Muscle of back (tissue), 11 donors: Measurements from ENCODE around the gene KIF5A. TPM values are rescaled to one million over a fixed set of nuclear protein-coding genes. Genes with fewer than 3 reads are reported as not detected.

ENCODE experiments used
- DNase-seq, 3 donors: peaks; one replicate each; pipeline versions ENCODE4 v3.0.0 to v3.0.0-alpha.2; 2013
- polyA plus RNA-seq, 10 donors: library from polyadenylated mRNA; unstranded; fragments of 120-200 nt; gene quantifications; one replicate each; pipeline ENCODE4 v1.2.1, GENCODE V29; 2013; ENCODE audit not compliant: insufficient read length in 10 of 10

The KIF5A gene
- polyA plus RNA-seq, 10 donors, result 0.08 to 0.46 (median 0.17) TPM; not detected in 1

GRCh38 chr12:57619434-57620244 is 69.8 kb downstream of the KIF5A start:
- DNase-seq, result peak in 1 of 3 donors; percentile 36

GRCh38 chr12:57620245-57620935 is 70.5 kb downstream of the KIF5A start:
- no peak for DNase-seq

- DNase-seq, result peak in 1 of 3 donors; percentile 64
These were observed 71.2 kb downstream of the KIF5A start for GRCh38 chr12:57620936-57621496.

- DNase-seq, result peak in 1 of 3 donors; percentile 85
These were observed 71.9 kb downstream of the KIF5A start for GRCh38 chr12:57621497-57622292.

GRCh38 chr12:57622293-57623245 is 72.7 kb downstream of the KIF5A start:
- DNase-seq, result no peak

GRCh38 chr12:57623385-57623784 is 73.5 kb downstream of the KIF5A start:
- no peak for DNase-seq

- no peak for DNase-seq
These were observed 74.1 kb downstream of the KIF5A start for GRCh38 chr12:57623811-57624390.

GRCh38 chr12:57624441-57625220 is 74.8 kb downstream of the KIF5A start:
- DNase-seq, result no peak

- DNase-seq, result no peak
These were observed 75.6 kb downstream of the KIF5A start for GRCh38 chr12:57625261-57626032.

GRCh38 chr12:57626111-57626920 is 76.5 kb downstream of the KIF5A start:
- peak in 1 of 3 donors; percentile 38 for DNase-seq

GRCh38 chr12:57626921-57627445 is 77.1 kb downstream of the KIF5A start:
- no peak for DNase-seq

- no peak for DNase-seq
These were observed 77.8 kb downstream of the KIF5A start for GRCh38 chr12:57627501-57628279.

- DNase-seq, result no peak
These were observed 78.7 kb downstream of the KIF5A start for GRCh38 chr12:57628280-57629191.

- DNase-seq, result no peak
These were observed 80.1 kb downstream of the KIF5A start for GRCh38 chr12:57629897-57630471.

GRCh38 chr12:57630891-57631433 is 81.1 kb downstream of the KIF5A start:
- no peak for DNase-seq
